Measurements from ENCODE around the gene DLG2. TPM values are rescaled to one million over a fixed set of nuclear protein-coding genes. Genes with fewer than 3 reads are reported as not detected.

The DLG2 gene
- total RNA-seq, 1 donor from 2014 or later, result 2.1 TPM

- no peaks in the 10 kb centered on the region for H3K9me3 Mint-ChIP-seq
- peaks cover 24% of the 10 kb centered on the region for H3K27me3 Mint-ChIP-seq (ENCODE audit: low read depth)
- peaks cover 18% of the 10 kb centered on the region for H3K4me1 Mint-ChIP-seq
- no peak for DNase-seq (ENCODE audit: low read depth, low spot score)
- H3K27ac Mint-ChIP-seq (ENCODE audit: unreplicated experiment), result no peak overlapping the region
- no peak overlapping the region for H3K4me3 Mint-ChIP-seq
- no peak for TF ChIP-seq CTCF (conservative IDR thresholded peaks at IDR 0.05)
- no peaks in the 10 kb centered on the region for H3K36me3 Mint-ChIP-seq (ENCODE audit: low read depth)
These were observed 1906.5 kb downstream of the DLG2 start for GRCh38 chr11:83720675-83721074.

- DNase-seq (ENCODE audit: low read depth, low spot score), result no peak
- H3K4me1 Mint-ChIP-seq, result no peaks in the 10 kb centered on the region
- no peak for TF ChIP-seq CTCF (conservative IDR thresholded peaks at IDR 0.05)
- no peak overlapping the region for H3K4me3 Mint-ChIP-seq
- no peaks in the 10 kb centered on the region for H3K36me3 Mint-ChIP-seq (ENCODE audit: low read depth)
- H3K9me3 Mint-ChIP-seq, result no peaks in the 10 kb centered on the region
- peaks cover 6% of the 10 kb centered on the region for H3K27me3 Mint-ChIP-seq (ENCODE audit: low read depth)
- no peak overlapping the region for H3K27ac Mint-ChIP-seq (ENCODE audit: unreplicated experiment)
These were observed 1909.6 kb downstream of the DLG2 start for GRCh38 chr11:83717537-83717936.

GRCh38 chr11:83715927-83716535, 1911.1 kb downstream of the DLG2 start:
- Mint-ChIP-seq H3K27me3 (ENCODE audit: low read depth) (no peaks in the 10 kb centered on the region), H3K36me3 (ENCODE audit: low read depth) (no peaks in the 10 kb centered on the region), H3K4me1 (no peaks in the 10 kb centered on the region), H3K4me3 (no peak overlapping the region), H3K27ac (ENCODE audit: unreplicated experiment) (no peak overlapping the region), H3K9me3 (no peaks in the 10 kb centered on the region)
- DNase-seq (ENCODE audit: low read depth, low spot score), result no peak
- TF ChIP-seq CTCF (conservative IDR thresholded peaks at IDR 0.05), result no peak

- DNase-seq (ENCODE audit: low read depth, low spot score), result no peak
- Mint-ChIP-seq H3K27ac (ENCODE audit: unreplicated experiment) (no peak overlapping the region), H3K4me1 (no peaks in the 10 kb centered on the region), H3K27me3 (ENCODE audit: low read depth) (no peaks in the 10 kb centered on the region), H3K36me3 (ENCODE audit: low read depth) (no peaks in the 10 kb centered on the region), H3K9me3 (no peaks in the 10 kb centered on the region), H3K4me3 (no peak overlapping the region)
- TF ChIP-seq CTCF (conservative IDR thresholded peaks at IDR 0.05), result no peak
These were observed 1913.4 kb downstream of the DLG2 start for GRCh38 chr11:83713708-83714107.

- no peak for TF ChIP-seq CTCF (conservative IDR thresholded peaks at IDR 0.05)
- DNase-seq (ENCODE audit: low read depth, low spot score), result no peak
- Mint-ChIP-seq H3K4me1 (no peaks in the 10 kb centered on the region), H3K4me3 (no peak overlapping the region), H3K9me3 (no peaks in the 10 kb centered on the region), H3K36me3 (ENCODE audit: low read depth) (no peaks in the 10 kb centered on the region), H3K27me3 (ENCODE audit: low read depth) (no peaks in the 10 kb centered on the region), H3K27ac (ENCODE audit: unreplicated experiment) (no peak overlapping the region)
These were observed 1916.0 kb downstream of the DLG2 start for GRCh38 chr11:83711106-83711527.
